SK-N-SH treated with all-trans-retinoic acid at 6 μM for 48 hours (cell line): ENCODE results near the gene CRYGB.

ENCODE experiments used
- ARNTL ChIP-seq: fragments of 450-650 bp; formaldehyde crosslinking; IDR thresholded peaks from 2 replicates; pipeline ENCODE4 v1.5.0; 2020; ENCODE audit warnings: low read depth, mild to moderate bottlenecking, moderate library complexity, borderline replicate concordance
- BACH2 ChIP-seq: fragments of 250-450 bp; sonication (Bioruptor Pico); IDR thresholded peaks from 2 replicates; pipeline ENCODE4 v1.9.0; 2021; ENCODE audit warnings: mild to moderate bottlenecking, borderline replicate concordance
- CREB5 ChIP-seq: fragments of 250-450 bp; sonication (Bioruptor Pico); IDR thresholded peaks from 2 replicates; pipeline ENCODE4 v1.5.1; 2020; ENCODE audit warnings: low read depth, mild to moderate bottlenecking, moderate library complexity
- ESRRG ChIP-seq: fragments of 250-450 bp; sonication (Bioruptor Pico); IDR thresholded peaks from 2 replicates; pipeline ENCODE4 v1.6.1; 2021; ENCODE audit warnings: mild to moderate bottlenecking
- GLIS3 ChIP-seq: fragments of 250-450 bp; sonication (Bioruptor Pico); IDR thresholded peaks from 2 replicates; pipeline ENCODE4 v1.5.0; 2020; ENCODE audit warnings: mild to moderate bottlenecking, moderate library complexity
- OSR1 ChIP-seq: fragments of 250-450 bp; sonication (Bioruptor Pico); IDR thresholded peaks from 2 replicates; pipeline ENCODE4 v1.8.0; 2022; ENCODE audit warnings: moderate library complexity, mild to moderate bottlenecking, inconsistent platforms
- TSHZ2 ChIP-seq: fragments of 250-450 bp; sonication (Bioruptor Pico); IDR thresholded peaks from 2 replicates; pipeline ENCODE4 v1.5.0; 2020; ENCODE audit warnings: mild to moderate bottlenecking, moderate library complexity
- ZC3H10 ChIP-seq: fragments of 250-450 bp; sonication (Bioruptor Pico); IDR thresholded peaks from 2 replicates; pipeline ENCODE4 v1.5.1; 2021; ENCODE audit warnings: mild to moderate bottlenecking, moderate library complexity
- ZFP3 ChIP-seq: fragments of 250-450 bp; sonication (Bioruptor Pico); IDR thresholded peaks from 2 replicates; pipeline ENCODE4 v1.5.0; 2020; ENCODE audit warnings: mild to moderate bottlenecking, moderate library complexity
- ZFP30 ChIP-seq: fragments of 450-650 bp; formaldehyde crosslinking; IDR thresholded peaks from 2 replicates; pipeline ENCODE4 v1.5.0; 2022; ENCODE audit warnings: mild to moderate bottlenecking, moderate library complexity
- ZNF565 ChIP-seq: fragments of 450-650 bp; formaldehyde crosslinking; conservative IDR thresholded peaks from 2 replicates; pipeline ENCODE4 v1.5.0; 2020; ENCODE audit warnings: low read depth, mild to moderate bottlenecking, moderate library complexity
- ZNF8 ChIP-seq: fragments of 450-650 bp; formaldehyde crosslinking; IDR thresholded peaks from 2 replicates; pipeline ENCODE4 v1.5.0; 2020; ENCODE audit warnings: mild to moderate bottlenecking, moderate library complexity
- TF ChIP-seq, protein P1 (sequence below): fragments of 250-450 bp; sonication (Bioruptor Pico); IDR thresholded peaks from 2 replicates; pipeline ENCODE4 v1.8.0; 2020; ENCODE audit warnings: mild to moderate bottlenecking, moderate library complexity, borderline replicate concordance

DNA sequence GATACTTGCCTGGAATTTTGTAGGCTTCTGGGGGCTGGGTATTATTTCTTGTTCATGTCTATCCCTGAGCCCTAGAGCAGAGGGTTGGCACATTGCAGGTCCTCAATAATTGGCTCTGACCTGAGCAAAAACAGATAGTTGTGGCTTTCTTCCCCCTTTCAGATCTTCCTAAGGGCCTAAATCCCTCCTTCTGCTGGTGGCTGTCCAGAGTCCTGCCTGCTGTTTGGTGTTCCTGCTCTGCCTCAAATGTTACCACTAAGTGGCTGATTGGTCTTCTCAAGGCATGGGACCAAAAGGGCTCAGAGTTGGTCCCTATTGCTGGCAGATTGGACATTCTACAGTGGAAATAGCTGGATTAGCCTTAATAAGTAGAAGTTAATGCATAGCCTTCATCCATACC lies 1.1 kb upstream of the CRYGB start:
- TF ChIP-seq ARNTL (no peak), ZFP30 (CRISPR knock-in tag) (no peak), ZFP3 (CRISPR knock-in tag) (no peak), ESRRG (no peak), OSR1 (CRISPR knock-in tag) (no peak), BACH2 (no peak), ZNF8 (no peak), TSHZ2 (CRISPR knock-in tag) (no peak), ZNF565 (no peak), CREB5 (no peak), ZC3H10 (no peak), GLIS3 (CRISPR knock-in tag) (no peak)
- TF ChIP-seq, protein P1, sequence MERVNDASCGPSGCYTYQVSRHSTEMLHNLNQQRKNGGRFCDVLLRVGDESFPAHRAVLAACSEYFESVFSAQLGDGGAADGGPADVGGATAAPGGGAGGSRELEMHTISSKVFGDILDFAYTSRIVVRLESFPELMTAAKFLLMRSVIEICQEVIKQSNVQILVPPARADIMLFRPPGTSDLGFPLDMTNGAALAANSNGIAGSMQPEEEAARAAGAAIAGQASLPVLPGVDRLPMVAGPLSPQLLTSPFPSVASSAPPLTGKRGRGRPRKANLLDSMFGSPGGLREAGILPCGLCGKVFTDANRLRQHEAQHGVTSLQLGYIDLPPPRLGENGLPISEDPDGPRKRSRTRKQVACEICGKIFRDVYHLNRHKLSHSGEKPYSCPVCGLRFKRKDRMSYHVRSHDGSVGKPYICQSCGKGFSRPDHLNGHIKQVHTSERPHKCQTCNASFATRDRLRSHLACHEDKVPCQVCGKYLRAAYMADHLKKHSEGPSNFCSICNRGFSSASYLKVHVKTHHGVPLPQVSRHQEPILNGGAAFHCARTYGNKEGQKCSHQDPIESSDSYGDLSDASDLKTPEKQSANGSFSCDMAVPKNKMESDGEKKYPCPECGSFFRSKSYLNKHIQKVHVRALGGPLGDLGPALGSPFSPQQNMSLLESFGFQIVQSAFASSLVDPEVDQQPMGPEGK (CRISPR knock-in tag), result no peak
